Panc1 (cell line): ENCODE data around the gene GRK1. TPM values are rescaled to one million over a fixed set of nuclear protein-coding genes. Genes with fewer than 3 reads are reported as not detected.
"Not testable (repeated sequence)": the region's sequence is repeated elsewhere in the genome, so short reads cannot be mapped to it uniquely, and the experiment has no call there.

Experiments used
- ATAC-seq: fragments of 200-7000 bp; cut with Tn5 transposase; 2 replicates; pipeline ENCODE4 v1.9.1; 2020; ENCODE audit warnings: mild to moderate bottlenecking, moderate library complexity
- BruUV-seq: library from RNA; stranded (reverse); fragments of 400-500 nt; replicated peaks from 2 replicates; lab custom pipeline; 2021; lab: Mats Ljungman, UMichigan
- CTCF ChIA-PET: fragments of 300-600 bp; sonication (Branson Sonifier 250); formaldehyde crosslinking; loops from one replicate; lab custom pipeline; 2022; ENCODE audit warnings: antibody characterized with exemption; lab: Charles Lee
- POLR2A ChIA-PET: fragments of 300-600 bp; sonication (Branson Sonifier 250); formaldehyde crosslinking; loops from one replicate; lab custom pipeline; 2022; ENCODE audit warnings: antibody characterized with exemption; lab: Charles Lee
- DNase-seq: peaks from one replicate; pipeline ENCODE4 v3.0.0-alpha.2; 2010; ENCODE audit warnings: low read depth, low spot score
- H3K27ac ChIP-seq: 2 replicates; pipeline ENCODE4 v1.5.1; 2011; ENCODE audit warnings: mild to moderate bottlenecking, low read length, inconsistent platforms
- H3K27me3 ChIP-seq: fragments of 200-500 bp; sonication (Bioruptor generic); 2 replicates; pipeline ENCODE4 v1.6.0; 2014; ENCODE audit warnings: low read length, inconsistent platforms; ENCODE audit not compliant: control insufficient read depth, insufficient read depth
- H3K36me3 ChIP-seq: fragments of 200-500 bp; sonication (Bioruptor generic); 2 replicates; pipeline ENCODE4 v1.5.1; 2014; ENCODE audit warnings: inconsistent platforms, mild to moderate bottlenecking, low read length, moderate library complexity; ENCODE audit not compliant: control insufficient read depth, insufficient read depth
- H3K4me1 ChIP-seq: 2 replicates; pipeline ENCODE4 v1.5.1; 2011; ENCODE audit warnings: inconsistent platforms, mild to moderate bottlenecking, low read length, moderate library complexity; ENCODE audit not compliant: control insufficient read depth, insufficient read depth
- H3K4me3 ChIP-seq, 2 experiments: 2 replicates each; pipeline ENCODE4 v1.5.1; 2011 to 2012; ENCODE audit warnings: low read depth in 2 of 2, low read length in 2 of 2, mild to moderate bottlenecking in 2 of 2, inconsistent platforms in 1 of 2, moderate library complexity in 1 of 2
- H3K9me3 ChIP-seq: fragments of 200-500 bp; sonication (Bioruptor generic); 2 replicates; pipeline ENCODE4 v1.5.1; 2014; ENCODE audit warnings: low read depth, mild to moderate bottlenecking, inconsistent platforms, low read length, moderate library complexity; ENCODE audit not compliant: control insufficient read depth, insufficient read depth
- CTCF ChIP-seq: fragments of 450-650 bp; IDR thresholded peaks from 2 replicates; pipeline ENCODE4 v1.5.1; 2017; ENCODE audit warnings: mild to moderate bottlenecking
- POLR2AphosphoS5 ChIP-seq: IDR thresholded peaks from 2 replicates; pipeline ENCODE4 v1.6.1; 2012; ENCODE audit warnings: mild to moderate bottlenecking, low read depth, low read length, moderate library complexity
- REST ChIP-seq, 2 experiments: IDR thresholded peaks; 2 replicates each; pipeline ENCODE4 v1.6.1; 2011 to 2012; ENCODE audit warnings: low read depth in 2 of 2, control low read depth in 1 of 2, low read length in 1 of 2, mild to moderate bottlenecking in 1 of 2, moderate library complexity in 1 of 2; ENCODE audit not compliant: insufficient read depth in 1 of 2
- SIN3A ChIP-seq: IDR thresholded peaks from 2 replicates; pipeline ENCODE4 v1.6.1; 2012; ENCODE audit warnings: low read depth, mild to moderate bottlenecking, low read length, moderate library complexity, borderline replicate concordance; ENCODE audit not compliant: insufficient read depth
- TCF7L2 ChIP-seq: IDR thresholded peaks from 2 replicates; pipeline ENCODE4 v1.6.1; 2011; ENCODE audit warnings: mild to moderate bottlenecking, low read depth, low read length, inconsistent platforms
- in situ Hi-C: cut with HindIII; loops from 2 replicates; pipeline ENCODE4 v1.10.0; 2016; ENCODE audit warnings: low sequenced_read_pairs, low pct_unique_long_range_greater_than_20kb
- intact Hi-C: fragments of 100-400 bp; cut with micrococcal nuclease; formaldehyde crosslinking; loops from one replicate; pipeline ENCODE4 v1.10.0; 2022; ENCODE audit not compliant: unreplicated experiment
- total RNA-seq: library from RNA; stranded (reverse); gene quantifications from one replicate; pipeline ENCODE4 v1.2.1, GENCODE V29; 2021; ENCODE audit not compliant: unreplicated experiment

GRK1 gene
- total RNA-seq, 1 experiment from 2014 or later = 1.8 TPM

GRCh38 chr13:113745059-113745458 is 78.0 kb downstream of the GRK1 start:
- Histone ChIP-seq H3K27ac (no peak overlapping the region), H3K9me3 (no peaks in the 10 kb centered on the region), H3K36me3 (no peaks in the 10 kb centered on the region), H3K4me3 (no peak overlapping the region), H3K4me1 (no peaks in the 10 kb centered on the region), H3K27me3 (no peaks in the 10 kb centered on the region)
- CTCF ChIA-PET = no interaction called here
- ATAC-seq = no peak
- no peak for DNase-seq
- TF ChIP-seq SIN3A (no peak), REST (IDR thresholded peaks at IDR 0.05; ENCODE audit: insufficient read depth in 1 of 2, low read depth in 2 of 2, low read length in 1 of 2) (no peak), POLR2AphosphoS5 (no peak), TCF7L2 (no peak), CTCF (no peak)
- BruUV-seq = no TSS peak
- POLR2A ChIA-PET = no interaction called here
- in situ Hi-C loops (no loop called here), intact Hi-C loops (no loop called here)

GRCh38 chr13:113745500-113746142 is 78.6 kb downstream of the GRK1 start:
- CTCF ChIA-PET, H3K4me3 ChIP-seq: not testable (repeated sequence)

GRCh38 chr13:113746143-113746525 is 79.1 kb downstream of the GRK1 start:
- ATAC-seq = 0 out of 2 replicates have a peak, but pooled peaks have one; percentile 42
- CTCF ChIA-PET = no interaction called here

More at GRCh38 chr13:113745500-113746142, 78.6 kb downstream of the GRK1 start:
- H3K36me3 ChIP-seq, BruUV-seq, intact Hi-C loops, H3K4me1 ChIP-seq, H3K27ac ChIP-seq, H3K27me3 ChIP-seq, DNase-seq, POLR2A ChIA-PET, H3K9me3 ChIP-seq, ATAC-seq, in situ Hi-C loops: not testable (repeated sequence)

More at GRCh38 chr13:113746143-113746525, 79.1 kb downstream of the GRK1 start:
- no peak overlapping the region for H3K27ac ChIP-seq
- BruUV-seq = no TSS peak
- H3K27me3 ChIP-seq = no peaks in the 10 kb centered on the region
- POLR2A ChIA-PET = no interaction called here
- intact Hi-C loops = no loop called here
- no peak overlapping the region for H3K4me3 ChIP-seq
- H3K4me1 ChIP-seq = no peaks in the 10 kb centered on the region
- H3K36me3 ChIP-seq = no peaks in the 10 kb centered on the region
- no peaks in the 10 kb centered on the region for H3K9me3 ChIP-seq
- in situ Hi-C loops = no loop called here
- no peak for DNase-seq
- TF ChIP-seq REST (IDR thresholded peaks at IDR 0.05; ENCODE audit: insufficient read depth in 1 of 2, low read depth in 2 of 2, low read length in 1 of 2) (no peak), CTCF (no peak), TCF7L2 (no peak), SIN3A (no peak), POLR2AphosphoS5 (no peak)
